ENCODE data around the gene ACOT9. TPM values are rescaled to one million over a fixed set of nuclear protein-coding genes. Genes with fewer than 3 reads are reported as not detected.
A peak's percentile ranks its signal among the peaks of the same experiment; 100 is the strongest.

The ACOT9 gene
- total and polyA plus RNA-seq, 2 donors (not counting 3 experiments of a cell fraction or from before 2014, with no cell fraction given): 38.4 to 83.1 TPM

- H3K4me3 ChIP-seq (replicated peaks in 1 of 3; ENCODE audit: insufficient read depth in 1 of 3, low read depth in 1 of 3, low read length in 3 of 3): peak within 1 kb of the TSS; percentile 56 to 90 (median 67)
- dilution Hi-C loops (cut with MboI; ENCODE audit: extremely low pct_ligation_motif_present, low sequenced_read_pairs): no loop called here
- H3K27me3 ChIP-seq (ENCODE audit: control insufficient read depth in 2 of 2, insufficient read depth in 2 of 2, low read length in 2 of 2): no peaks in the 10 kb centered on the region
- peaks cover 2 to 3% of the 10 kb centered on the region in 2 experiments for H3K36me3 ChIP-seq (ENCODE audit: control insufficient read depth in 2 of 2, extremely low read depth in 1 of 2, insufficient read depth in 2 of 2, low read length in 2 of 2)
- TF ChIP-seq FOS (IDR thresholded peaks at IDR 0.05; ENCODE audit: borderline replicate concordance, insufficient read depth, low read length) (no peak), POLR2A (IDR thresholded peaks at IDR 0.05; ENCODE audit: low read depth, low read length) (peak; percentile 99), MAX (IDR thresholded peaks at IDR 0.05; ENCODE audit: insufficient read depth, insufficient read length) (no peak), POLR2AphosphoS5 (IDR thresholded peaks at IDR 0.05; ENCODE audit: insufficient read depth, low read depth, low read length) (peak; percentile 99), GATA2 (IDR thresholded peaks at IDR 0.05; ENCODE audit: insufficient read depth, insufficient read length, low read depth, low read length) (no peak)
- TF ChIP-seq, protein P1, sequence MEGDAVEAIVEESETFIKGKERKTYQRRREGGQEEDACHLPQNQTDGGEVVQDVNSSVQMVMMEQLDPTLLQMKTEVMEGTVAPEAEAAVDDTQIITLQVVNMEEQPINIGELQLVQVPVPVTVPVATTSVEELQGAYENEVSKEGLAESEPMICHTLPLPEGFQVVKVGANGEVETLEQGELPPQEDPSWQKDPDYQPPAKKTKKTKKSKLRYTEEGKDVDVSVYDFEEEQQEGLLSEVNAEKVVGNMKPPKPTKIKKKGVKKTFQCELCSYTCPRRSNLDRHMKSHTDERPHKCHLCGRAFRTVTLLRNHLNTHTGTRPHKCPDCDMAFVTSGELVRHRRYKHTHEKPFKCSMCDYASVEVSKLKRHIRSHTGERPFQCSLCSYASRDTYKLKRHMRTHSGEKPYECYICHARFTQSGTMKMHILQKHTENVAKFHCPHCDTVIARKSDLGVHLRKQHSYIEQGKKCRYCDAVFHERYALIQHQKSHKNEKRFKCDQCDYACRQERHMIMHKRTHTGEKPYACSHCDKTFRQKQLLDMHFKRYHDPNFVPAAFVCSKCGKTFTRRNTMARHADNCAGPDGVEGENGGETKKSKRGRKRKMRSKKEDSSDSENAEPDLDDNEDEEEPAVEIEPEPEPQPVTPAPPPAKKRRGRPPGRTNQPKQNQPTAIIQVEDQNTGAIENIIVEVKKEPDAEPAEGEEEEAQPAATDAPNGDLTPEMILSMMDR (IDR thresholded peaks at IDR 0.05; ENCODE audit: extremely low read depth in 1 of 2, insufficient read depth in 1 of 2, low read depth in 1 of 2, low read length in 2 of 2): peak; percentile 73 to 77
- CTCF ChIA-PET: interaction anchor here (0.6 to 4.6 kb wide), 15 partner anchors 14 to 271 kb away, joined by 3 to 132 read pairs (median 3); partner anchors contain the start of gene EIF2S3
- H4K20me1 ChIP-seq (replicated peaks; ENCODE audit: control insufficient read depth, extremely low read depth, insufficient read depth, low read length): no peaks in the 10 kb centered on the region
- peak within 1 kb of the TSS; percentile 92 for H3K4me2 ChIP-seq (ENCODE audit: insufficient read depth, low read length)
- FAIRE-seq (peak; percentile 81), DNase-seq (ENCODE audit: low read depth, low spot score) (peak; percentile 92)
- H2AFZ ChIP-seq (ENCODE audit: low read depth, low read length): peak within 1 kb of the TSS; percentile 45
- peak within 1 kb of the TSS; percentile 84 for H3K27ac ChIP-seq (ENCODE audit: insufficient read depth, low read depth, low read length)
- peaks cover 23% of the 10 kb centered on the region for H3K4me1 ChIP-seq (ENCODE audit: control insufficient read depth, extremely low read depth, insufficient read depth, low read length)
- intact Hi-C loops (cut with micrococcal nuclease): loop anchor here (1.0 to 10.0 kb wide), 6 partner anchors 21 to 272 kb away; partner anchors contain the start of genes EIF2S3 and KLHL15
- BruUV-seq (replicated peaks): no TSS peak
- peak within 1 kb of the TSS; percentile 93 for H3K9ac ChIP-seq (replicated peaks; ENCODE audit: extremely low read depth, insufficient read depth, low read length)
- peaks cover 20% of the 10 kb centered on the region for H3K79me2 ChIP-seq (ENCODE audit: control insufficient read depth, insufficient read depth, low read length)
- no peaks in the 10 kb centered on the region for H3K9me1 ChIP-seq (replicated peaks; ENCODE audit: control insufficient read depth, extremely low read depth, insufficient read depth, low read length)
- H3K9me3 ChIP-seq (replicated peaks; ENCODE audit: control insufficient read depth, insufficient read depth, low read length): no peaks in the 10 kb centered on the region
- POLR2A ChIA-PET: interaction anchor here (0.6 to 3.2 kb wide), 25 partner anchors 10 to 271 kb away, joined by 3 to 92 read pairs (median 5); partner anchors contain the start of genes ACOT9, APOO, CXorf58 and EIF2S3
Measured at GRCh38 chrX:23782863-23783588, 40.0 kb upstream of the ACOT9 start, which contains the start of gene SAT1. Gene SAT1 (plus strand): TSS chrX:23783173. CDS start chrX:23783352, 179 bp downstream.
